Kidney (tissue), 14 donors: ENCODE data around the gene OBSCN. TPM values are rescaled to one million over a fixed set of nuclear protein-coding genes. Genes with fewer than 3 reads are reported as not detected.

Source experiments
- DNase-seq, 5 donors: peaks; one replicate each; pipeline ENCODE4 v3.0.0-alpha.2; 2013 to 2020
- FAIRE-seq: peaks from 2 replicates; lab custom pipeline; 2012; peaks lifted over from hg19 to GRCh38; lab: Jason Lieb, UNC
- H3K27ac ChIP-seq, 2 donors: one replicate each; pipeline ENCODE4 v1.7.0; 2013; ENCODE audit warnings: low read depth in 2 of 2, low read length in 2 of 2, inconsistent platforms in 1 of 2
- H3K27me3 ChIP-seq: one replicate; pipeline ENCODE4 v1.7.1; 2013; ENCODE audit warnings: low read length, inconsistent platforms; ENCODE audit not compliant: control insufficient read depth, insufficient read depth
- H3K36me3 ChIP-seq, 3 donors: one replicate each; pipeline versions ENCODE4 v1.7.0 to v1.7.1; 2013; ENCODE audit warnings: low read length in 3 of 3, control low read depth in 1 of 3, inconsistent platforms in 1 of 3; ENCODE audit not compliant: insufficient read depth in 3 of 3, control insufficient read depth in 2 of 3
- H3K4me1 ChIP-seq, 3 donors: one replicate each; pipeline versions ENCODE4 v1.7.0 to v1.7.1; 2013; ENCODE audit warnings: low read length in 3 of 3, inconsistent platforms in 1 of 3, low read depth in 1 of 3; ENCODE audit not compliant: control insufficient read depth in 2 of 3, insufficient read depth in 2 of 3
- H3K4me3 ChIP-seq, 3 donors: one replicate each; pipeline versions ENCODE4 v1.7.0 to v1.8.1; 2013; ENCODE audit warnings: low read length in 3 of 3, control low read depth in 1 of 3, inconsistent platforms in 1 of 3
- H3K9ac ChIP-seq, 3 donors: one replicate each; pipeline versions ENCODE4 v1.7.0 to v1.7.1; 2013; ENCODE audit warnings: low read length in 3 of 3, control low read depth in 1 of 3, inconsistent platforms in 1 of 3
- H3K9me3 ChIP-seq, 3 donors: one replicate each; pipeline versions ENCODE4 v1.7.0 to v1.7.1; 2013; ENCODE audit warnings: low read length in 3 of 3, control low read depth in 1 of 3, inconsistent platforms in 1 of 3; ENCODE audit not compliant: control insufficient read depth in 2 of 3, insufficient read depth in 1 of 3
- intact Hi-C: fragments of 100-400 bp; cut with DNase I; formaldehyde crosslinking; loops from one replicate; pipeline ENCODE4 v1.11.1; 2022
- polyA plus RNA-seq: library from polyadenylated mRNA; stranded (reverse); fragments of 350-450 nt; fragmentation: Illumina TruSeq; extraction: RNeasy Lipid Tissue Mini Kit (QIAGEN cat#74804); gene quantifications from one replicate; pipeline ENCODE4 v1.2.3, GENCODE V29; 2014; ENCODE audit warnings: low read depth, low replicate concordance; ENCODE audit not compliant: insufficient read depth
- total RNA-seq: library from RNA; stranded (reverse); fragmentation: NEBNext Ultra II Directional; extraction: Animal tissue kit (Norgen Biotek cat#: 25700); gene quantifications from one replicate; pipeline ENCODE4 v1.2.1, GENCODE V29; 2021
- TF ChIP-seq, protein P1 (sequence below): IDR thresholded peaks from 3 replicates; pipeline ENCODE4 v1.5.1; 2012; ENCODE audit warnings: mild to moderate bottlenecking, moderate library complexity, borderline replicate concordance; ENCODE audit not compliant: insufficient read depth; ENCODE audit errors: extremely low read depth
- donor health status: control.
- donor health status: control.
- donor health status: control.
- donor health status: control.
- donor health status: control.
- donor health status: DM: yes; HTN: yes; CAD: no.
- donor health status: Normal renal cell carcinoma (clear cell type).

OBSCN gene
- total and polyA plus RNA-seq, 2 donors from 2014 or later = 14.5 to 30.0 TPM

DNA sequence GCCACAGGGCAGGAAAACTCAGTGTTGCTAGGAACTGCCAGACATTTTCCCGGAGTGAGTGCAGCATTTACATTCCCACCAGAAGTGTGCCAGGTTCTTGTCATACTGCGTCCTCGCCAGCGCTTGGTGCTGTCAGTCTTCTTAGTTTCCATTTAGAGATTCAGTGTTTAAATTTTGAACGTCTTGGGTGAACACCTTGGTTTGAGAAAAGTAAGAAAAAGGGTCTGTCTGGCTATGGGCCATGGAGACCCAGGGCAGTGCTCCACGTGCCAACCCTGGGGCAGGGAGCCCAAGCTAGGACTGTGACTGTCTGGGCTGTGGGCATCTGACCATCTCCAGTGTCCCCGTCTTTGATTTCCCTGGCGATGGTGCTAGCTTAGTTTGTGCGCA, 26.2 kb upstream of the OBSCN start:
- TF ChIP-seq, protein P1, sequence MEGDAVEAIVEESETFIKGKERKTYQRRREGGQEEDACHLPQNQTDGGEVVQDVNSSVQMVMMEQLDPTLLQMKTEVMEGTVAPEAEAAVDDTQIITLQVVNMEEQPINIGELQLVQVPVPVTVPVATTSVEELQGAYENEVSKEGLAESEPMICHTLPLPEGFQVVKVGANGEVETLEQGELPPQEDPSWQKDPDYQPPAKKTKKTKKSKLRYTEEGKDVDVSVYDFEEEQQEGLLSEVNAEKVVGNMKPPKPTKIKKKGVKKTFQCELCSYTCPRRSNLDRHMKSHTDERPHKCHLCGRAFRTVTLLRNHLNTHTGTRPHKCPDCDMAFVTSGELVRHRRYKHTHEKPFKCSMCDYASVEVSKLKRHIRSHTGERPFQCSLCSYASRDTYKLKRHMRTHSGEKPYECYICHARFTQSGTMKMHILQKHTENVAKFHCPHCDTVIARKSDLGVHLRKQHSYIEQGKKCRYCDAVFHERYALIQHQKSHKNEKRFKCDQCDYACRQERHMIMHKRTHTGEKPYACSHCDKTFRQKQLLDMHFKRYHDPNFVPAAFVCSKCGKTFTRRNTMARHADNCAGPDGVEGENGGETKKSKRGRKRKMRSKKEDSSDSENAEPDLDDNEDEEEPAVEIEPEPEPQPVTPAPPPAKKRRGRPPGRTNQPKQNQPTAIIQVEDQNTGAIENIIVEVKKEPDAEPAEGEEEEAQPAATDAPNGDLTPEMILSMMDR = no peak
- no peak overlapping the region for H3K4me3 ChIP-seq
- H3K27ac ChIP-seq = no peak overlapping the region
- H3K9me3 ChIP-seq = no peaks in the 10 kb centered on the region
- DNase-seq (peak in 2 of 5 donors; percentile 9 to 22), FAIRE-seq (no peak)
- intact Hi-C loops = no loop called here
- no peaks in the 10 kb centered on the region for H3K36me3 ChIP-seq
- peaks cover 0 to 8% (median 0%) of the 10 kb centered on the region in 3 donors for H3K4me1 ChIP-seq
- no peak overlapping the region for H3K9ac ChIP-seq
- H3K27me3 ChIP-seq = no peaks in the 10 kb centered on the region

DNA sequence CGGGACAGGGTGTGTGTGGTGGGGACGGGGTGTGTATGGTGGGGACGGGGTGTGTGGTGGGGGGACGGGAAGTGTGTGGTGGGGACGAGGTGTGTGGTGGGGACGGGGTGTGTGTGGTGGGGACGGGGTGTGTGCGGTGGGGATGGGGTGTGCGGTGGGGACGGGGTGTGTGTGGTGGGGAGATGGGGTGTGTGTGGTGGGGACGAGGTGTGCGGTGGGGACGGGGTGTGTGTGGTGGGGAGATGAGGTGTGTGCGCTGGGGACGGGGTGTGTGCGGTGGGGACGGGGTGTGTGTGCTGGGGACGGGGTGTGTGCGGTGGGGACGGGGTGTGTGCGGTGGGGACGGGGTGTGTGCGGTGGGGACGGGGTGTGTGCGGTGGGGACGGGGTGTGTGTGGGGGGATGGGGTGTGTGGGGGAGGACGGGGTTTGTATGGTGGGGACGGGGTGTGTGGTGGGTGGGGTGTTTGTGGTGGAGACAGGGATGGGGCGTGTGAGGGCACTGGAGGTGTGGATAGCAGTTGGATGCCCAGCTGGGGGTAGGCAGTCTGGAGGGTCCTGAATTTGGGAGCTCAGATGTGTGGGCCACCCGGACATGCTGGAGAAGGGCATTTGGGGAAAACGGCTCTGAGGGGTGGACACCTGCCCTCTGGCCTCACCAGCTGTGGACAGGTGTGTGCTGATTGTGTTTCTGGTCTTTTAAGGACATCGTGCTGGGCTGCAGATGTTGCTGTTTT, 25.4 kb upstream of the OBSCN start:
- intact Hi-C loops = no loop called here
- no peak overlapping the region for H3K4me3 ChIP-seq
- no peaks in the 10 kb centered on the region for H3K36me3 ChIP-seq
- H3K27me3 ChIP-seq = no peaks in the 10 kb centered on the region
- H3K9ac ChIP-seq = no peak overlapping the region
- DNase-seq (peak in 2 of 5 donors; percentile 34 to 69), FAIRE-seq (no peak)
- H3K9me3 ChIP-seq = no peaks in the 10 kb centered on the region
- TF ChIP-seq, protein P1 = no peak
- H3K27ac ChIP-seq = no peak overlapping the region
- peaks cover 0 to 8% (median 0%) of the 10 kb centered on the region in 3 donors for H3K4me1 ChIP-seq

DNA sequence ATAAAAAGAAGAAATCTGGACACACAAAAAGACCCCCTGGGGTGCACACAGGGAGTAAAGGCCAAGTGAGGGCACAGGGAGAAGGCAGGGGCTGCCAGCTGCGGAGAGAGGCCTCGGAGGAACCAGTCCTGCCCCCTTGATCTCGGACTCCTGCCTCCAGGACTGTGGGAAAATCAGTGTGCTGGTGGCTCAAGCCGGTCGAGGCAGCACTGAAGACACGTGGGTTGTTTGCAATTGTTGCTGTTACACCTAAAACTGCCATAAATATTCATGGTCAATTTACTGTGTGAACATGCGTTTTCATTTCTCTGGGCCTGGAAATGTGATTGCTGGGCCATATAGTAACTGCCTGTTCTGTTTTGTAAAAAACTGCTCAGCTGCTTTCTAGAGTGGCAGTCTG, 23.7 kb upstream of the OBSCN start:
- intact Hi-C loops = no loop called here
- DNase-seq (peak in 4 of 5 donors; percentile 31 to 43 (median 40)), FAIRE-seq (no peak)

More for the DNA sequence above, 23.7 kb upstream of the OBSCN start:
- TF ChIP-seq, protein P1 = no peak
- Histone ChIP-seq H3K4me3 (no peak overlapping the region), H3K27me3 (no peaks in the 10 kb centered on the region), H3K4me1 (peaks cover 0 to 4% (median 0%) of the 10 kb centered on the region in 3 donors), H3K9me3 (no peaks in the 10 kb centered on the region), H3K27ac (no peak overlapping the region), H3K9ac (no peak overlapping the region), H3K36me3 (no peaks in the 10 kb centered on the region)
